Measurements from ENCODE around the gene TEC.

GRCh38 chr4:48187813-48188212, 81.8 kb downstream of the TEC start:
- TF ChIP-seq CTCF (IDR thresholded peaks at IDR 0.05) (no peak), POLR2A (IDR thresholded peaks at IDR 0.05) (no peak)
